ENCODE results near the gene PRKCB. TPM values are rescaled to one million over a fixed set of nuclear protein-coding genes. Genes with fewer than 3 reads are reported as not detected.

The PRKCB gene
- total and polyA plus RNA-seq, 2 of the 8 experiments (the other 6 are each of a cell fraction or from before 2014, with no cell fraction given), result 7.1 to 12.1 TPM

GRCh38 chr16:23821875-23822688 lies 13.7 kb upstream of the PRKCB start (continued):
- TF ChIP-seq PHF8 (conservative IDR thresholded peaks at IDR 0.05; ENCODE audit: low read depth, low read length) (no peak), JUND (IDR thresholded peaks at IDR 0.05; ENCODE audit: low read length) (no peak), BCL11A (IDR thresholded peaks at IDR 0.05; ENCODE audit: low read depth in 2 of 2, low read length in 2 of 2) (no peak), E2F6 (IDR thresholded peaks at IDR 0.05) (no peak), CBX8 (IDR thresholded peaks at IDR 0.05; ENCODE audit: borderline replicate concordance, low read depth, low read length) (no peak), GTF2F1 (IDR thresholded peaks at IDR 0.05; ENCODE audit: borderline replicate concordance, low read depth, low read length) (no peak)
